ENCODE measurements around the gene RAB6D. TPM values are rescaled to one million over a fixed set of nuclear protein-coding genes. Genes with fewer than 3 reads are reported as not detected.

Gene RAB6D
- total and polyA plus RNA-seq, 2 experiments from 2014 or later, result 0.37 TPM; not detected in 1

DNA sequence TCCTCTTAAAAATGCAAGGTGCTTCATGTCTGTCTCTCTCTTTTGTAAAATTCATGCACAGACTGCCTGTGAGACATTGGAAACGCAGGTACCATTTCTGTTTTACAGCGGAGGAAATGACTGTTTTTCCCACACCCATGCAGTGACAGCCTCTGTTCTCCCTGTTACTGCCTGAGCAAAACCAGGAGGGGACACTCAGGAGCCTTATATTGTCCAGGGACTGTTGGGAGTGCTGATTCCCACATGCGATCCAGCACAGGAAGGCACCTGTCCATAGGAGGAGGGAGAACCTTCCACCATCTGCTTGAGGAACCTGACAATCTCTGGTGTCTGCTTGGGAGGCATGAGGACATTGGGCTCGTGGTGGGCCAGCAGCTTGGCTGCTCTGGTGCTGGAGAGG lies 36.9 kb upstream of the RAB6D start:
- H3K9me3 Mint-ChIP-seq, result no peaks in the 10 kb centered on the region

More for the DNA sequence above, 36.9 kb upstream of the RAB6D start:
- H3K27ac ChIP-seq (ENCODE audit: low read depth), result no peak overlapping the region
- peaks cover 4% of the 10 kb centered on the region; the same call in 2 of the 3 replicates for H3K4me1 Mint-ChIP-seq
- no peaks in the 10 kb centered on the region for H3K9me2 ChIP-seq (ENCODE audit: insufficient read depth)
- no peak overlapping the region for H3K4me3 Mint-ChIP-seq
- H3K36me3 Mint-ChIP-seq (ENCODE audit: low read depth), result no peaks in the 10 kb centered on the region
- H3K36me3 ChIP-seq (ENCODE audit: insufficient read depth), result no peaks in the 10 kb centered on the region
- H4K20me1 ChIP-seq (replicated peaks; ENCODE audit: insufficient read depth), result no peaks in the 10 kb centered on the region
- H3K4me3 ChIP-seq, result no peak overlapping the region
- H2AFZ ChIP-seq, result no peak overlapping the region
- H3K27ac Mint-ChIP-seq, result no peak overlapping the region
- no peak overlapping the region for H3K4me2 ChIP-seq
- ATAC-seq, result 0 out of 3 replicates have a peak, but pooled peaks have one; percentile 32
- no peak for DNase-seq (ENCODE audit: low spot score)
- H3K27me3 Mint-ChIP-seq (ENCODE audit: insufficient read depth, low read depth, poor library complexity), result peaks cover 11% of the 10 kb centered on the region
- no peaks in the 10 kb centered on the region for H3K4me1 ChIP-seq (ENCODE audit: insufficient read depth)
- no peaks in the 10 kb centered on the region for H3K79me2 ChIP-seq (replicated peaks; ENCODE audit: insufficient read depth)
- H3F3A ChIP-seq (replicated peaks; ENCODE audit: low read depth), result no peaks in the 10 kb centered on the region
- peaks cover 14% of the 10 kb centered on the region for H3K27me3 ChIP-seq (ENCODE audit: insufficient read depth)
- TF ChIP-seq, protein P1, sequence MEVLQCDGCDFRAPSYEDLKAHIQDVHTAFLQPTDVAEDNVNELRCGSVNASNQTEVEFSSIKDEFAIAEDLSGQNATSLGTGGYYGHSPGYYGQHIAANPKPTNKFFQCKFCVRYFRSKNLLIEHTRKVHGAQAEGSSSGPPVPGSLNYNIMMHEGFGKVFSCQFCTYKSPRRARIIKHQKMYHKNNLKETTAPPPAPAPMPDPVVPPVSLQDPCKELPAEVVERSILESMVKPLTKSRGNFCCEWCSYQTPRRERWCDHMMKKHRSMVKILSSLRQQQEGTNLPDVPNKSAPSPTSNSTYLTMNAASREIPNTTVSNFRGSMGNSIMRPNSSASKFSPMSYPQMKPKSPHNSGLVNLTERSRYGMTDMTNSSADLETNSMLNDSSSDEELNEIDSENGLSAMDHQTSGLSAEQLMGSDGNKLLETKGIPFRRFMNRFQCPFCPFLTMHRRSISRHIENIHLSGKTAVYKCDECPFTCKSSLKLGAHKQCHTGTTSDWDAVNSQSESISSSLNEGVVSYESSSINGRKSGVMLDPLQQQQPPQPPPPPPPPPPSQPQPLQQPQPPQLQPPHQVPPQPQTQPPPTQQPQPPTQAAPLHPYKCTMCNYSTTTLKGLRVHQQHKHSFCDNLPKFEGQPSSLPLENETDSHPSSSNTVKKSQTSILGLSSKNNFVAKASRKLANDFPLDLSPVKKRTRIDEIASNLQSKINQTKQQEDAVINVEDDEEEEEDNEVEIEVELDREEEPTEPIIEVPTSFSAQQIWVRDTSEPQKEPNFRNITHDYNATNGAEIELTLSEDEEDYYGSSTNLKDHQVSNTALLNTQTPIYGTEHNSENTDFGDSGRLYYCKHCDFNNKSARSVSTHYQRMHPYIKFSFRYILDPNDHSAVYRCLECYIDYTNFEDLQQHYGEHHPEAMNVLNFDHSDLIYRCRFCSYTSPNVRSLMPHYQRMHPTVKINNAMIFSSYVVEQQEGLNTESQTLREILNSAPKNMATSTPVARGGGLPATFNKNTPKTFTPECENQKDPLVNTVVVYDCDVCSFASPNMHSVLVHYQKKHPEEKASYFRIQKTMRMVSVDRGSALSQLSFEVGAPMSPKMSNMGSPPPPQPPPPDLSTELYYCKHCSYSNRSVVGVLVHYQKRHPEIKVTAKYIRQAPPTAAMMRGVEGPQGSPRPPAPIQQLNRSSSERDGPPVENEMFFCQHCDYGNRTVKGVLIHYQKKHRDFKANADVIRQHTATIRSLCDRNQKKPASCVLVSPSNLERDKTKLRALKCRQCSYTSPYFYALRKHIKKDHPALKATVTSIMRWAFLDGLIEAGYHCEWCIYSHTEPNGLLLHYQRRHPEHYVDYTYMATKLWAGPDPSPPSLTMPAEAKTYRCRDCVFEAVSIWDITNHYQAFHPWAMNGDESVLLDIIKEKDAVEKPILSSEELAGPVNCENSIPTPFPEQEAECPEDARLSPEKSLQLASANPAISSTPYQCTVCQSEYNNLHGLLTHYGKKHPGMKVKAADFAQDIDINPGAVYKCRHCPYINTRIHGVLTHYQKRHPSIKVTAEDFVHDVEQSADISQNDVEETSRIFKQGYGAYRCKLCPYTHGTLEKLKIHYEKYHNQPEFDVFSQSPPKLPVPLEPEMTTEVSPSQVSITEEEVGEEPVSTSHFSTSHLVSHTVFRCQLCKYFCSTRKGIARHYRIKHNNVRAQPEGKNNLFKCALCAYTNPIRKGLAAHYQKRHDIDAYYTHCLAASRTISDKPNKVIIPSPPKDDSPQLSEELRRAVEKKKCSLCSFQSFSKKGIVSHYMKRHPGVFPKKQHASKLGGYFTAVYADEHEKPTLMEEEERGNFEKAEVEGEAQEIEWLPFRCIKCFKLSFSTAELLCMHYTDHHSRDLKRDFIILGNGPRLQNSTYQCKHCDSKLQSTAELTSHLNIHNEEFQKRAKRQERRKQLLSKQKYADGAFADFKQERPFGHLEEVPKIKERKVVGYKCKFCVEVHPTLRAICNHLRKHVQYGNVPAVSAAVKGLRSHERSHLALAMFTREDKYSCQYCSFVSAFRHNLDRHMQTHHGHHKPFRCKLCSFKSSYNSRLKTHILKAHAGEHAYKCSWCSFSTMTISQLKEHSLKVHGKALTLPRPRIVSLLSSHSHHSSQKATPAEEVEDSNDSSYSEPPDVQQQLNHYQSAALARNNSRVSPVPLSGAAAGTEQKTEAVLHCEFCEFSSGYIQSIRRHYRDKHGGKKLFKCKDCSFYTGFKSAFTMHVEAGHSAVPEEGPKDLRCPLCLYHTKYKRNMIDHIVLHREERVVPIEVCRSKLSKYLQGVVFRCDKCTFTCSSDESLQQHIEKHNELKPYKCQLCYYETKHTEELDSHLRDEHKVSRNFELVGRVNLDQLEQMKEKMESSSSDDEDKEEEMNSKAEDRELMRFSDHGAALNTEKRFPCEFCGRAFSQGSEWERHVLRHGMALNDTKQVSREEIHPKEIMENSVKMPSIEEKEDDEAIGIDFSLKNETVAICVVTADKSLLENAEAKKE (CRISPR knock-in tag; IDR thresholded peaks at IDR 0.05), result no peak
- TF ChIP-seq NANOG (IDR thresholded peaks at IDR 0.05; ENCODE audit: borderline replicate concordance) (no peak), EZH2phosphoT487 (IDR thresholded peaks at IDR 0.05; ENCODE audit: unreplicated experiment) (no peak), STAT1 (IDR thresholded peaks at IDR 0.05; ENCODE audit: unreplicated experiment) (no peak), POLR2AphosphoS5 (IDR thresholded peaks at IDR 0.05; ENCODE audit: low read depth) (no peak), JUNB (IDR thresholded peaks at IDR 0.05; ENCODE audit: unreplicated experiment) (no peak), EZH2 (IDR thresholded peaks at IDR 0.05; ENCODE audit: low read depth, unreplicated experiment) (no peak), CREB1 (CRISPR knock-in tag; IDR thresholded peaks at IDR 0.05; ENCODE audit: low read depth) (no peak)
- TF ChIP-seq, protein P2, sequence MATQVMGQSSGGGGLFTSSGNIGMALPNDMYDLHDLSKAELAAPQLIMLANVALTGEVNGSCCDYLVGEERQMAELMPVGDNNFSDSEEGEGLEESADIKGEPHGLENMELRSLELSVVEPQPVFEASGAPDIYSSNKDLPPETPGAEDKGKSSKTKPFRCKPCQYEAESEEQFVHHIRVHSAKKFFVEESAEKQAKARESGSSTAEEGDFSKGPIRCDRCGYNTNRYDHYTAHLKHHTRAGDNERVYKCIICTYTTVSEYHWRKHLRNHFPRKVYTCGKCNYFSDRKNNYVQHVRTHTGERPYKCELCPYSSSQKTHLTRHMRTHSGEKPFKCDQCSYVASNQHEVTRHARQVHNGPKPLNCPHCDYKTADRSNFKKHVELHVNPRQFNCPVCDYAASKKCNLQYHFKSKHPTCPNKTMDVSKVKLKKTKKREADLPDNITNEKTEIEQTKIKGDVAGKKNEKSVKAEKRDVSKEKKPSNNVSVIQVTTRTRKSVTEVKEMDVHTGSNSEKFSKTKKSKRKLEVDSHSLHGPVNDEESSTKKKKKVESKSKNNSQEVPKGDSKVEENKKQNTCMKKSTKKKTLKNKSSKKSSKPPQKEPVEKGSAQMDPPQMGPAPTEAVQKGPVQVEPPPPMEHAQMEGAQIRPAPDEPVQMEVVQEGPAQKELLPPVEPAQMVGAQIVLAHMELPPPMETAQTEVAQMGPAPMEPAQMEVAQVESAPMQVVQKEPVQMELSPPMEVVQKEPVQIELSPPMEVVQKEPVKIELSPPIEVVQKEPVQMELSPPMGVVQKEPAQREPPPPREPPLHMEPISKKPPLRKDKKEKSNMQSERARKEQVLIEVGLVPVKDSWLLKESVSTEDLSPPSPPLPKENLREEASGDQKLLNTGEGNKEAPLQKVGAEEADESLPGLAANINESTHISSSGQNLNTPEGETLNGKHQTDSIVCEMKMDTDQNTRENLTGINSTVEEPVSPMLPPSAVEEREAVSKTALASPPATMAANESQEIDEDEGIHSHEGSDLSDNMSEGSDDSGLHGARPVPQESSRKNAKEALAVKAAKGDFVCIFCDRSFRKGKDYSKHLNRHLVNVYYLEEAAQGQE (IDR thresholded peaks at IDR 0.05; ENCODE audit: unreplicated experiment), result no peak
- TF ChIP-seq, protein P3, sequence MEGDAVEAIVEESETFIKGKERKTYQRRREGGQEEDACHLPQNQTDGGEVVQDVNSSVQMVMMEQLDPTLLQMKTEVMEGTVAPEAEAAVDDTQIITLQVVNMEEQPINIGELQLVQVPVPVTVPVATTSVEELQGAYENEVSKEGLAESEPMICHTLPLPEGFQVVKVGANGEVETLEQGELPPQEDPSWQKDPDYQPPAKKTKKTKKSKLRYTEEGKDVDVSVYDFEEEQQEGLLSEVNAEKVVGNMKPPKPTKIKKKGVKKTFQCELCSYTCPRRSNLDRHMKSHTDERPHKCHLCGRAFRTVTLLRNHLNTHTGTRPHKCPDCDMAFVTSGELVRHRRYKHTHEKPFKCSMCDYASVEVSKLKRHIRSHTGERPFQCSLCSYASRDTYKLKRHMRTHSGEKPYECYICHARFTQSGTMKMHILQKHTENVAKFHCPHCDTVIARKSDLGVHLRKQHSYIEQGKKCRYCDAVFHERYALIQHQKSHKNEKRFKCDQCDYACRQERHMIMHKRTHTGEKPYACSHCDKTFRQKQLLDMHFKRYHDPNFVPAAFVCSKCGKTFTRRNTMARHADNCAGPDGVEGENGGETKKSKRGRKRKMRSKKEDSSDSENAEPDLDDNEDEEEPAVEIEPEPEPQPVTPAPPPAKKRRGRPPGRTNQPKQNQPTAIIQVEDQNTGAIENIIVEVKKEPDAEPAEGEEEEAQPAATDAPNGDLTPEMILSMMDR (conservative IDR thresholded peaks at IDR 0.05; ENCODE audit: low read depth in 2 of 2), result no peak
